Immature natural killer cell (primary cell): Measurements from ENCODE around the gene AQP6. TPM values are rescaled to one million over a fixed set of nuclear protein-coding genes. Genes with fewer than 3 reads are reported as not detected.

ENCODE experiments used
- DNase-seq, 3 donors: peaks; one replicate each; pipeline ENCODE4 v3.0.0; 2022; ENCODE audit warnings: mixed read lengths in 1 of 3
- H3K27ac Mint-ChIP-seq, 6 donors: one replicate each; pipeline ENCODE4 v1.8.0; 2020; ENCODE audit warnings: mixed read lengths in 6 of 6, mild to moderate bottlenecking in 5 of 6, inconsistent platforms in 4 of 6, moderate library complexity in 3 of 6
- H3K27me3 Mint-ChIP-seq, 3 donors: one replicate each; pipeline ENCODE4 v1.8.0; 2020 to 2021; ENCODE audit warnings: low read depth in 3 of 3, mild to moderate bottlenecking in 3 of 3, mixed read lengths in 3 of 3, moderate library complexity in 3 of 3, inconsistent platforms in 1 of 3
- H3K36me3 Mint-ChIP-seq, 3 donors: one replicate each; pipeline ENCODE4 v1.8.0; 2020; ENCODE audit warnings: mixed read lengths in 3 of 3, inconsistent platforms in 2 of 3, mild to moderate bottlenecking in 2 of 3
- H3K4me1 Mint-ChIP-seq, 2 donors: one replicate each; pipeline ENCODE4 v1.8.0; 2020; ENCODE audit warnings: inconsistent platforms in 2 of 2, mild to moderate bottlenecking in 2 of 2, mixed read lengths in 2 of 2, moderate library complexity in 1 of 2
- H3K4me3 Mint-ChIP-seq, 5 donors: one replicate each; pipeline ENCODE4 v1.8.0; 2020; ENCODE audit warnings: mild to moderate bottlenecking in 5 of 5, mixed read lengths in 5 of 5, inconsistent platforms in 3 of 5, moderate library complexity in 3 of 5
- H3K9me3 Mint-ChIP-seq, 6 donors: one replicate each; pipeline ENCODE4 v1.8.0; 2020; ENCODE audit warnings: mild to moderate bottlenecking in 6 of 6, mixed read lengths in 6 of 6, inconsistent platforms in 4 of 6, moderate library complexity in 3 of 6
- polyA plus RNA-seq, 3 donors: library from polyadenylated mRNA; unstranded; fragments of 300-500 nt; fragmentation: Illumina TruSeq; gene quantifications; one replicate each; pipeline ENCODE4 v1.2.3, GENCODE V29; 2021

The AQP6 gene, protein sequence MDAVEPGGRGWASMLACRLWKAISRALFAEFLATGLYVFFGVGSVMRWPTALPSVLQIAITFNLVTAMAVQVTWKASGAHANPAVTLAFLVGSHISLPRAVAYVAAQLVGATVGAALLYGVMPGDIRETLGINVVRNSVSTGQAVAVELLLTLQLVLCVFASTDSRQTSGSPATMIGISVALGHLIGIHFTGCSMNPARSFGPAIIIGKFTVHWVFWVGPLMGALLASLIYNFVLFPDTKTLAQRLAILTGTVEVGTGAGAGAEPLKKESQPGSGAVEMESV
- not detected for polyA plus RNA-seq

DNA sequence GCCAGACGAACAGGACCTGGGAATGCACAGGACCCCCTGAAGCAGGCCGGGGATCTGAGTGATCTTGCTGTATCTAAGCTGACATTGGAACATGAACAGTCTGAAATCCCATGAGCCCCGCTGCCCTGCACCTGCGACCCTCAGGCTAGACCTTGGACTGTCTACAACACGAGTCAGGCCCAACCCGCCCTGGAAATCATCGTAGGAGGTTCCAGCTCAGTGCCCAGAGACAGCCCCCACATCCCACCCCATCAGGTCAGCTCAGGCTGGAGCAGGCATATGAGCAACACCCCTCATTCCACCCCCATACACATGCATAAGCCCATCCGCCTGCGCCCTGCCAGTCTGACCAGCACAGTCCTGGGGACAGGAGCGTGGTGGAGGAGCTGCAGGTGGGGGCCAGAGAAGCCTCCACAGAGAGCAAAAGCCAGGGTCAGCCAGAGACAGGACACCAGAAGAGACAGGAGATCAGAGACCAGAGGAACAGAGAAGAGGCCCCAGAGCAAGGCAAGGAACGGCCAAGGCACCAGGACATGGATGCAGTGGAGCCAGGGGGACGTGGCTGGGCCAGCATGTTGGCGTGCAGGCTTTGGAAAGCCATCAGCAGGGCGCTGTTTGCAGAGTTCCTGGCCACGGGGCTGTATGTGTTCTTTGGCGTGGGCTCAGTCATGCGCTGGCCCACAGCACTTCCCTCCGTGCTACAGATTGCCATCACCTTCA is at the start of gene AQP6:
AQP6 (plus strand) TSS at position 307 of the 720 bp plus-strand sequence; CDS start at position 534, 227 bp downstream.
- no peak for DNase-seq
- Mint-ChIP-seq H3K4me3 (no peak within 1 kb of the TSS), H3K36me3 (no peaks in the 10 kb centered on the region), H3K27ac (no peak within 1 kb of the TSS), H3K9me3 (no peaks in the 10 kb centered on the region), H3K27me3 (no peaks in the 10 kb centered on the region), H3K4me1 (no peaks in the 10 kb centered on the region)

DNA sequence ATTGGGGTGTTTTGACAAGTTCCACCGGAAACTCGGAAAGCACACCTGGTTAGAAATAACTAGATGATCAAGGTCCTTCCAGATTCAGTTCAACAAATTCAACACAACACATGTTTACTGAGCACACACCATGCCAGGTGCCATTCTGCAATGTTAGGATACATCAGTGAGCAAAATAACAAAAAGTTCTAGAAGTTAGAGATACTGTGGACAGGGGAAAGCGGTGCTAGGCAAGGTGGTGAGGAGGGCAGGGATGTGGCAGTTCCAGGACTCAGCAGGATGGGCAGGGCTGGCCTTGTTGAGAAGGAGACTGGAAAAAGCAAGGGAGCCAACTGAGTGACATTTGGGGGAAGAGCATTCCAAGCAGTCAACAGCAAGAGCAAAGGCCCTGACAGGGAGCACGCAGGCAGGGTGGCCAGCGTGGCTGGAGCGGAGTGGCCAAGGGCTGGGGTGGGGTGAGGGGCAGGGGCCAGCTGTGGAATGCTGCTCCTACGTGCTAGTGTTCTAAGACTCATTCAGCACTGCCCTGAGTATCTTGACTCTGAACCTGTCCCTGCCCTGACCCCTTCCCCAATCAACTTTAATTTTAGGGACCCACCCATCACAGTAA is 49.6 kb upstream of the AQP6 start:
- no peak for DNase-seq
- H3K9me3 Mint-ChIP-seq, result no peaks in the 10 kb centered on the region
- no peak overlapping the region for H3K27ac Mint-ChIP-seq
- peaks cover 0 to 7% (median 5%) of the 10 kb centered on the region in 3 donors for H3K27me3 Mint-ChIP-seq
- no peak overlapping the region for H3K4me3 Mint-ChIP-seq
- H3K4me1 Mint-ChIP-seq, result no peaks in the 10 kb centered on the region
- no peaks in the 10 kb centered on the region for H3K36me3 Mint-ChIP-seq

DNA sequence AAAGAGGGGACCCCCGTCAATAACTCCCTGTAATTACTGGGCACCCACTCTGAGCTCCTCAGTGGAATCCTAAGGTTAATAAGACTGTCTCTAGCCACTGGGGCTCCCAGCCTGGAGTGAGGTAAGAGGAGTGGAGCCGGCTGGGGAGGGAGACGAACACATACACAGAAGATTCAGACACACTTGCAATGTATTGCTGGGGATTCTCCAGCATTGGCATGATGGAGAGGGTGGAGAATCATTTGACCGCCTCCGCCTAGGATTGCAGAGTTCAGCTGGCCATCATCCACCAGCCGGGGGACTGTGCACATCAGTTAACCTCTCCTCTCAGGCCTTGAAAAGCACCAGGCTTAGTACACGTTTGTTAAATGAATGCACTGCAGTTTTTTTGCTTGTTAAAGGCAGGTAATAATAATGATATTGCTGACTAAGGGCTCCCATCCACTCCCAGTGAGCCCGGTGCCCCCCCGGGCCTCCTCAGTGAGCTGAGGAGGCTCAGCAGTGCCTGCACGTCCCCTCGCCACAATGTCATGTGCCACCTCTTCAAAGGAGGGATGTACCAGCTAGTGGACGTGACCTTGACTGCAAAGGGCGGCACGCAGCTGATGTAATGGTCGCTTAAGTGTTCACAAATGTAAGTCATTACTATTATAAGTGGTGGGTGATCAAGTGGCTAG is 48.7 kb upstream of the AQP6 start:
- Mint-ChIP-seq H3K4me1 (no peaks in the 10 kb centered on the region), H3K27me3 (peaks cover 0 to 10% (median 5%) of the 10 kb centered on the region in 3 donors), H3K27ac (no peak overlapping the region), H3K36me3 (no peaks in the 10 kb centered on the region), H3K9me3 (no peaks in the 10 kb centered on the region), H3K4me3 (no peak overlapping the region)
- no peak for DNase-seq

DNA sequence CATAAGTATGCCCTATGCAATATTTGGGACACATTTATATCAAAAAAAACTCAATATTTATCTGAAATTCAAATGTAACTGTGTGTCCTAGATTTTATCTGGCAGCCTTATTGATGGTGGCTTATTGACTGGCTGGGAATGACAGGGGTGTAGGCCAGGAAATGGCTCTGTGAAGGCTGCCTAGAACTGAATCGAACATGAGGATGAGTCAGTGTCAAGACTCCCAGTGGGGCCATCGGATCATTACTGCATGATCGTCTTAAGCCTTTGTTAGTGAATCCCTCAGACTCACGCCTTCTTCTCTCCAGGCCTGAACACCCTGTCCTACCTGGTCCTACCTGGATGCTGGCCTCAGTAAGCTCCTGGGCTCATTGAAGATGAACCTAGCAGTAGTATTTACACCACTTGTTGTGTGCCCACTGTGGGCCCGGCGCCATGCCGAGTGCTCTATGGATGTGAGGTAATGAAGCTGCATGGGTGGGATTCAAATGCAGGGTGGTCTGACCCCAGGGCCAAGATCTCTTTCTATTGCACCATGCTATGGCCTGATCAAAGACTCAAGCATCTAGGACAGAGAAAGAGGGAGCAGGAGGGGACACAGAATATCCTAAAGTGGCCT is 48.0 kb upstream of the AQP6 start:
- Mint-ChIP-seq H3K4me1 (no peaks in the 10 kb centered on the region), H3K4me3 (no peak overlapping the region)
- DNase-seq, result no peak

DNA sequence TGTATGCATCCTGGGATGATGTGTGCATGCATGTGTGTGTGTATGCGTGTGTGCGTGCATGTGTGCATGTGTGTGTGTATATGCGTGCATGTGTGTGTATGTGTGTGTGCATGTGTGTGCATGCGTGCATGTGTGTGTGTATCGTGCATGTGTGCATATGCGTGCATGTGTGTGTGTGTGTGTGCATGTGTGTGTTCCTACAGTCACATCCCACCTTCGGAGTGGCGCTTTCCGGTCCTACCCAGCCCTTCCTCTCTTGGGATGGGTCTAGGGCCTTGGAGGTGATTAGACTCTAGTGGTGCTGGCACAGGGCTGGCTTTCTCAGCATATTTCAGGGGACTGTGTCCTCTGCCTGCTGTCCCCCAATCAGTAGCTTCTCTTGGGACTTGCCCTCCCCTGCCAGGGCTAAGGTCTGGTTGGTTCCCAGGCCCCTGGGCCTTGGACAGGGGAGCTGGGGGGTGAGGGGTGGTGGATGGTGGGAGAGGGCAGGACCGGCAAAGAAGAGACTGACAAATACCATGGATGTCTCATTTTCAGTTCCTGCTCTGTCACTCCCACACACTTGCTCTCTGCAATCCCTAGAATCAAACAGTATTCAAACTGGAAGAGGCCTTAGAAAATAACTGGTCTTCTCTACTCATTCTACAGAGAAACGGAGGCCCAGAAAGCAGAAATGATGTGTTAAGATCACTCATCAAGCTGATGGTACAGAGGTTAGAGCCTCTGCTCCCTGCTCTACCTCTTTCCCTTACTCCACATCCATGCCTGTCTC is 47.1 kb upstream of the AQP6 start:
- no peaks in the 10 kb centered on the region for H3K36me3 Mint-ChIP-seq
- H3K4me1 Mint-ChIP-seq, result no peaks in the 10 kb centered on the region
- H3K4me3 Mint-ChIP-seq, result no peak overlapping the region
- H3K27me3 Mint-ChIP-seq, result peaks cover 0 to 10% (median 5%) of the 10 kb centered on the region in 3 donors
- no peaks in the 10 kb centered on the region for H3K9me3 Mint-ChIP-seq
- no peak overlapping the region for H3K27ac Mint-ChIP-seq
- DNase-seq, result no peak

More for the DNA sequence above, 48.0 kb upstream of the AQP6 start:
- Mint-ChIP-seq H3K9me3 (no peaks in the 10 kb centered on the region), H3K36me3 (no peaks in the 10 kb centered on the region), H3K27me3 (peaks cover 0 to 11% (median 5%) of the 10 kb centered on the region in 3 donors), H3K27ac (no peak overlapping the region)

DNA sequence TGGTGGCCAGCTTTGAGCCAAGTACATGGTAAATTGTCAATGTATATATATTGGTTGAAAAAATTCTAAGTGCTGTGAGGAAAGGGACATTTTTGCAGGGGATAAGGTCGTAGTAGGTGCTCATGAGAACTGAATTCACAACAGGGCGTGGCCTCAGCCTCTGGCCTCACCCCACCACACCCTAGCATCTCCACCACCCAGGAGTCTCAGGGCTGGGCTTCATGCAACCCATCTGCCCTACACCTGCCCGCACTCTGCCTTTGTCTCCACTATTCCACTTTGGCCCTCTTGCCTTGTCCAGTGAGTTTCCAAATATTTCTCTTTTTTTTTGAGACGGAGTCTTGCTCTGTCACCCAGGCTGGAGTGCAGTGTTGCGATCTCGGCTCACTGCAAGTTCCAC is 44.3 kb upstream of the AQP6 start:
- no peaks in the 10 kb centered on the region for H3K4me1 Mint-ChIP-seq
- no peaks in the 10 kb centered on the region for H3K9me3 Mint-ChIP-seq
- H3K27me3 Mint-ChIP-seq, result peaks cover 0 to 11% (median 5%) of the 10 kb centered on the region in 3 donors
- H3K36me3 Mint-ChIP-seq, result no peaks in the 10 kb centered on the region
- no peak for DNase-seq
- no peak overlapping the region for H3K27ac Mint-ChIP-seq
- no peak overlapping the region for H3K4me3 Mint-ChIP-seq

DNA sequence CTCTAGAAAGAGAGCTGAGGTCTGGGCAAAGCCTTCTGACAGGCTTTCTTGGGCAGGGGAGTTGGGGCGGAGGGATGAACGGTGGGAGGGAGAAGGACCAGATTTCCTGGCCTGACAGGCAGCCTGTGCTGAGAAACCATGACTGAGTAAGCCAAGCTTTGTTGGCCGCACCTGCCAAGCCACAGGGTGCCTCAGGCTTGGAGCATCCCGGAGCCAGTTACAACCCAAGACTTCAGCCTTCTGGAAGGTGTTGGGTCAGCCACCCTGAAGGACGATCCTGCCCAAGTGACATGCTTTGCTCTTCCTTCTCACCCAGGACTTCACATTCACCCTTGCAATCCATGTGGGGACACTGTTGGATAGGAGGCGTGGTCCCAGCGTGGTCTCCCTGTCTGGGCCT is 43.2 kb upstream of the AQP6 start:
- Mint-ChIP-seq H3K27me3 (peaks cover 0 to 11% (median 5%) of the 10 kb centered on the region in 3 donors), H3K9me3 (no peaks in the 10 kb centered on the region), H3K4me3 (no peak overlapping the region), H3K27ac (no peak overlapping the region), H3K36me3 (no peaks in the 10 kb centered on the region), H3K4me1 (no peaks in the 10 kb centered on the region)
- no peak for DNase-seq

DNA sequence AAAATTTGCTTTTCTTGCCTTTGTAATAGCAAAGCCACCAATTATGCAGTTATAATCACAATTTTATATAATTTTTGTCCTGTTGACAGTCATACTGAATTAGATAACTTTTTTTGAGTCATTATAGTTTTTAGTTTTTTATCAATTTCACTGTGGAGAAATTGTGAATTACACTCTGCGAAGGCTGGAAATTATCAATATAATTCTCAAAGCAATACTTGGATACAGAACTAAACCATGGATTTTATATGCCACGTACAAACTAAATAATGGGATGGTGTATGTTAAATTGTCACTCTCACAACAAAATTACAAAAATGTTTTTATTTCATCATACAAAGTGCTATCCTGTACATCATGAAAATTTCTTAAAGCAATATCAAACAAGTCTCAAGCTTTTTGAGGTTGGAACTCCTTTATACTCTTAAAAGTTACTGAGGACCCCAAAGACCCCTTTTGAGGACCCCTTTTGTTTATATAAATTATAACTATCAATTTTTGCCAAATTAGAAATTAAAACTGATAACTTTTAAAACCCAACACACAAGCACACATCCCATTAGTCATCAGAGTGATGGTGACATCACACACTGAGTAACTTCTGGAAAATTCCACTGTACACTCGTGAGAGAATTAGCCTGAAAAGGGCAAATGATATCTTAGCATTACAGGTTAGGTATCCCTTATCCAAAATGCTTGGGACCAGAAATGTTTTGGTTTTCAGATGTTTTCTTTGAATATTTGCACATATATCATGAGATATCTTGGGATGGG is 42.0 kb upstream of the AQP6 start:
- no peak for DNase-seq
- Mint-ChIP-seq H3K27me3 (peaks cover 0 to 13% (median 5%) of the 10 kb centered on the region in 3 donors), H3K27ac (no peak overlapping the region), H3K4me1 (no peaks in the 10 kb centered on the region), H3K9me3 (no peaks in the 10 kb centered on the region), H3K4me3 (no peak overlapping the region), H3K36me3 (no peaks in the 10 kb centered on the region)

DNA sequence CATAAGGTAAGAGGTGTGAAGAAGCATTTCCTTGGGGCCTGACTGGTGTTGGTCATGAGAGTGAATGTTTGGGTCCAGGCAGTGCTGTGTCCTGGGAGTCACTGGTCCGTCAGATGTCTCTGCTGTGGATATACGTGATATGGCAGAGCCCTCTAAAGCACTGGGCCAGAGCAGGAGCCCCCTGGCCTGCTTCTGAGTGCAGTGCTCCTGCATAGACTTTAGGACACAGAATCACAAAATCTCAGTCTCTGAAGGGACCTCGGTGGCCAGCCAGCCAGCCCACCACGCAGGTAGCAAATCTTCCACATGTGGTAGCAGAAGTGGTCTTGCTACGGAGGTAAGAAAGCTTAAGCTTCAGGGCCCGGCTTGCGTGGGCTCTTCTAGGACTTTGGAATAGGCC is 40.7 kb upstream of the AQP6 start:
- no peak for DNase-seq
- H3K9me3 Mint-ChIP-seq, result no peaks in the 10 kb centered on the region
- H3K27me3 Mint-ChIP-seq, result peaks cover under 1 to 18% (median 1%) of the 10 kb centered on the region in 3 donors
- H3K36me3 Mint-ChIP-seq, result no peaks in the 10 kb centered on the region
- H3K27ac Mint-ChIP-seq, result no peak overlapping the region
- H3K4me3 Mint-ChIP-seq, result no peak overlapping the region
- no peaks in the 10 kb centered on the region for H3K4me1 Mint-ChIP-seq

DNA sequence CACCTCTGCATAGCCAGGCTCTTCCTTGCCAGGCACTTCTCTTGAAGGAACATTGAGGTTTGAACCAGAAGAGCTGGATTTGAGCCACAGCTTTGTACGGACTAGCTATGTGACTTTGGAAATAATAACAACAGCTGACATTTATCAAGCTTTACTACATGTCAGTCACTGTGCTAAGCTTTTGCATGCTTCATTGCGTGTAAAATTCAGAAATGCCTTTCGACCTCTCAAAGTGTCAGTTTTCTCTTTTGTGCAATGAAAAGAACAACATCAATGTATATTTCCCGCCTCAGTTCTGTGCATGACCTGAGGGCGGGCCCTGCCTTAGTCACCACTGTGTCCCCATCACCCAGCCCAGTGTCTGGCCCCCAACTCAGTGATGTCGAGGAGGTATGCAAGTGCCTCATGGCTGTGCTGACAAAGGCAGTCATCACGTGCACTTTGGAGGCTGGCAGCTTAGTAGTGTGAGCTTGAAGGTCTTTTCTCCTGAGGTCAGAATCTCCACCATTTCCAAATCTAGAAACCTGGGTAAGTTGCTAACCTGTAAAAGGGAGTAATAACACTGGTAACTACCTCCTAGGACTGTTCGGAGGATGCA is 40.1 kb upstream of the AQP6 start:
- DNase-seq, result no peak
- H3K36me3 Mint-ChIP-seq, result no peaks in the 10 kb centered on the region
- H3K27ac Mint-ChIP-seq, result no peak overlapping the region
- H3K9me3 Mint-ChIP-seq, result no peaks in the 10 kb centered on the region
- H3K27me3 Mint-ChIP-seq, result peaks cover 0 to 18% (median 3%) of the 10 kb centered on the region in 3 donors
- H3K4me1 Mint-ChIP-seq, result no peaks in the 10 kb centered on the region
- H3K4me3 Mint-ChIP-seq, result no peak overlapping the region

DNA sequence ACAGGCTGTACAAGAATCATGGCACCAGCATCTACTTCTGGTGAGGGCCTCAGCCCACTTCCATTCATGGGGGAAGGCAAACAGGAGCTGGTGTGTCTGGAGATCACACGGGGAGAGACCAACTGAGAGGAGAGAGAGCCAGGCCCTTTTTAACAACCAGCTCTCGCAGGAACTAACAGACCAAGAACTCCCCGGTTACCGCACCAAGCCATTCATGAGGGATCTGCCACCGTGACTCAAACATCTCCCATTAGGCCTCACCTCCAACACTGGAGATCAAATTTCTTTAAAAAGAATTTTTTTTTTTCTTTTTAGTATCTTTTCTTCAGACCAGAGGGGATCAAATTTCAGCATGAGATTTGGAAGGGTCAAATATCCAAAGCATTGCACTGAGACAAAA is 39.0 kb upstream of the AQP6 start:
- no peak overlapping the region for H3K27ac Mint-ChIP-seq
- H3K4me3 Mint-ChIP-seq, result no peak overlapping the region

DNA sequence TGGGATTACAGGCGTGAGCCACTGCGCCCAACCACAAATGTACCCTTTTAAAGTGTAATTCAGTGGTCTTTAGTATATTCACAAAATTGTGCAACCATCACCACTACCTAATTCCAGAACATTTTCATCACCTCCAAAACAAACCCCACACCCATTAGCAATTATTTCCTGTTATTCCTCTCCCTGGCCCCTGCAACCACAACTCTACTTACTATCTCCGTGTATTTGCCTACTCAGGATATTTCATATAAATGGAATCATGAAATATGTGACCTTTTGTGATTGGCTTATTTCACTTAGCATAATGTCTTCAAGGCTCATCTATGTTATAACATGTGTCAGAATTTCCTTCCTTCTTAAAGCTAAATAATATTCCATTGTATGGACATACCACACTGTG is 38.2 kb upstream of the AQP6 start:
- Mint-ChIP-seq H3K36me3 (no peaks in the 10 kb centered on the region), H3K4me3 (no peak overlapping the region), H3K27ac (no peak overlapping the region), H3K27me3 (peaks cover 0 to 15% (median 3%) of the 10 kb centered on the region in 3 donors), H3K9me3 (no peaks in the 10 kb centered on the region), H3K4me1 (no peaks in the 10 kb centered on the region)
- no peak for DNase-seq

More for the DNA sequence above, 39.0 kb upstream of the AQP6 start:
- H3K4me1 Mint-ChIP-seq, result no peaks in the 10 kb centered on the region
- no peaks in the 10 kb centered on the region for H3K9me3 Mint-ChIP-seq
- DNase-seq, result no peak
- peaks cover 0 to 17% (median 3%) of the 10 kb centered on the region in 3 donors for H3K27me3 Mint-ChIP-seq
- no peaks in the 10 kb centered on the region for H3K36me3 Mint-ChIP-seq
